Peyer's patch (tissue), 4 donors: ENCODE measurements around the gene ZNF48. TPM values are rescaled to one million over a fixed set of nuclear protein-coding genes. Genes with fewer than 3 reads are reported as not detected.

Experiments
- DNase-seq, 3 donors: peaks; one replicate each; pipeline ENCODE4 v3.0.0-alpha.2; 2017 to 2019
- H3K27ac ChIP-seq, 4 donors: fragments of 200-600 bp; sonication (generic); one replicate each; pipeline ENCODE4 v1.5.1; 2016 to 2019
- H3K27me3 ChIP-seq, 2 donors: fragments of 200-600 bp; sonication (generic); one replicate each; pipeline ENCODE4 v1.5.1; 2019
- H3K36me3 ChIP-seq, 3 donors: fragments of 200-600 bp; sonication (generic); one replicate each; pipeline ENCODE4 v1.5.1; 2016 to 2019
- H3K4me1 ChIP-seq, 4 donors: fragments of 200-600 bp; sonication (generic); one replicate each; pipeline ENCODE4 v1.5.1; 2016 to 2019
- H3K4me3 ChIP-seq, 4 donors: fragments of 200-600 bp; sonication (generic); 1 replicate in 3 of 4; 2 replicates in 1 of 4; pipeline ENCODE4 v1.5.1; 2016 to 2019; ENCODE audit warnings: mild to moderate bottlenecking in 1 of 4
- H3K9me3 ChIP-seq, 4 donors: fragments of 200-600 bp; sonication (generic); one replicate each; pipeline ENCODE4 v1.5.1; 2016 to 2019; ENCODE audit warnings: mild to moderate bottlenecking in 1 of 4
- POLR2A ChIP-seq, 2 donors: fragments of 450-650 bp; IDR thresholded peaks; one replicate each; pipeline ENCODE4 v1.5.1; 2017; ENCODE audit warnings: antibody characterized with exemption in 2 of 2, mild to moderate bottlenecking in 2 of 2, moderate library complexity in 2 of 2
- total RNA-seq, 4 donors: library from RNA; depleted of rRNA; stranded (reverse); fragments of >200 nt; gene quantifications; one replicate each; pipeline ENCODE4 v1.1.0, GENCODE V29; 2016
- TF ChIP-seq, protein P1 (sequence below), 6 experiments: fragments of 450-650 bp in 4 of 6; fragments of 200-600 bp in 2 of 6; sonication (generic) in 1 of 6; IDR thresholded peaks; one replicate each; pipeline ENCODE4 v1.5.1; 2017 to 2019; ENCODE audit warnings: antibody characterized with exemption in 6 of 6, mild to moderate bottlenecking in 3 of 6, moderate library complexity in 1 of 6

Gene ZNF48
- total RNA-seq, 4 donors from 2014 or later = 4.2 to 9.7 (median 7.1) TPM

DNA sequence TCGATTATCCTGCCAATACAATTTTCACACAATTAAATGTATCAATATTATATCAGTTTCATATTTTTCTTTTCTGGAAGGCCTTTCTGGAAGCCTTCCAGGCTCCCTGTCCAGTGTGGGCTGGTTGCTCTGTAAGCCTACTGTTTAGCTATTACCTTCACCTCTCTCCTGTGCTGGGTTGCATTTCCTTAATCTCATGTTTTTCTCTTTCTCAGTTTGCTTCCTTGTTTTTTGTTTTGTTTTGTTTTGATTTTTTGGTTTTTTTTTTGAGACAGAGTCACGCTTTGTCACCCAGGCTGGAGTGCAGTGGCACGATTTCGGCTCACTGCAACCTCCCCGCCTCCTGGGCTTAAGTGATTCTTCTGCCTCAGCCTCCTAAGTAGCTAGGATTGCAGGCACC lies 43.6 kb downstream of the ZNF48 start:
- Histone ChIP-seq H3K4me3 (no peak overlapping the region), H3K27ac (no peak overlapping the region), H3K4me1 (peaks cover 0 to 6% (median 0%) of the 10 kb centered on the region in 4 donors), H3K36me3 (peaks cover 0 to 7% (median 0%) of the 10 kb centered on the region in 3 donors), H3K27me3 (no peaks in the 10 kb centered on the region), H3K9me3 (no peaks in the 10 kb centered on the region)
- no peak for TF ChIP-seq POLR2A (IDR thresholded peaks at IDR 0.05)
- TF ChIP-seq, protein P1, sequence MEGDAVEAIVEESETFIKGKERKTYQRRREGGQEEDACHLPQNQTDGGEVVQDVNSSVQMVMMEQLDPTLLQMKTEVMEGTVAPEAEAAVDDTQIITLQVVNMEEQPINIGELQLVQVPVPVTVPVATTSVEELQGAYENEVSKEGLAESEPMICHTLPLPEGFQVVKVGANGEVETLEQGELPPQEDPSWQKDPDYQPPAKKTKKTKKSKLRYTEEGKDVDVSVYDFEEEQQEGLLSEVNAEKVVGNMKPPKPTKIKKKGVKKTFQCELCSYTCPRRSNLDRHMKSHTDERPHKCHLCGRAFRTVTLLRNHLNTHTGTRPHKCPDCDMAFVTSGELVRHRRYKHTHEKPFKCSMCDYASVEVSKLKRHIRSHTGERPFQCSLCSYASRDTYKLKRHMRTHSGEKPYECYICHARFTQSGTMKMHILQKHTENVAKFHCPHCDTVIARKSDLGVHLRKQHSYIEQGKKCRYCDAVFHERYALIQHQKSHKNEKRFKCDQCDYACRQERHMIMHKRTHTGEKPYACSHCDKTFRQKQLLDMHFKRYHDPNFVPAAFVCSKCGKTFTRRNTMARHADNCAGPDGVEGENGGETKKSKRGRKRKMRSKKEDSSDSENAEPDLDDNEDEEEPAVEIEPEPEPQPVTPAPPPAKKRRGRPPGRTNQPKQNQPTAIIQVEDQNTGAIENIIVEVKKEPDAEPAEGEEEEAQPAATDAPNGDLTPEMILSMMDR (IDR thresholded peaks at IDR 0.05) = no peak
- DNase-seq = no peak

DNA sequence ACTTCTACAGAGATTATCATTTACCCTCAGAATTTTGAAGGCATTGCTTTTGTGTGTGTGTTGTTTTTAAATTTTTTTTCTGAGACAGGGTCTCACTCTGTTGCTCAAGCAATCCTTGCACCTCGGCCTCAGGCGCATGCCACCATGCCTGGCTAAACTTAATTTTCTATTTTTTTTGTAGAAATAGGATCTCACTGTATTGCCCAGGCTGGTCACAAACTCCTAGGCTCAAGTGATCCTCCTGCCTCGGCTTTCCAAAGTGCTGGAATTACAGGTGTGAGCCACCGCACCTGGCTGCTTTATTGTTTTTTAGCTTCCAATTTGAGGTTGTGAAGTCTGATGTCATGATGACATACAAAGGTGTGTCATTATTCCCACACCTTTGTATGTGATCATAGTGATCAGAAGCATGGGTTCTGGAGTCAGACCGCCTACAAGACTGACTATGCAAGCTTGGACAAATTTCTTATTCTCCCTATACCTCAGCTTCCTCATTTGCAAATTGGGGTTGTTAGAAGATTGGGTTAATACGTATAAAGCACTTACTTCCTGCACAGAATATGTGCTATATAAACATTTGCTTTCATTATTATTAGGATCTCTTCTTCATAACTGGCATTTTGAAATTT lies 44.6 kb downstream of the ZNF48 start:
- Histone ChIP-seq H3K36me3 (peaks cover 0 to 14% (median 0%) of the 10 kb centered on the region in 3 donors), H3K4me1 (peaks cover 0 to 13% (median 7%) of the 10 kb centered on the region in 4 donors), H3K27me3 (no peaks in the 10 kb centered on the region), H3K9me3 (no peaks in the 10 kb centered on the region), H3K27ac (no peak overlapping the region), H3K4me3 (no peak overlapping the region)
- TF ChIP-seq, protein P1 (IDR thresholded peaks at IDR 0.05) = no peak
- TF ChIP-seq POLR2A (IDR thresholded peaks at IDR 0.05) = no peak
- no peak for DNase-seq

GRCh38 chr16:30443631-30444030 lies 48.4 kb downstream of the ZNF48 start:
- Histone ChIP-seq H3K27me3 (no peaks in the 10 kb centered on the region), H3K9me3 (no peaks in the 10 kb centered on the region), H3K4me3 (peak overlapping the region in 2 of 4 donors; percentile 80 to 94), H3K36me3 (peaks cover 0 to 14% (median 0%) of the 10 kb centered on the region in 3 donors), H3K27ac (no peak overlapping the region), H3K4me1 (peaks cover 0 to 24% (median 12%) of the 10 kb centered on the region in 4 donors)
- no peak for DNase-seq
- TF ChIP-seq, protein P1 (IDR thresholded peaks at IDR 0.05) = no peak
- no peak for TF ChIP-seq POLR2A (IDR thresholded peaks at IDR 0.05)

DNA sequence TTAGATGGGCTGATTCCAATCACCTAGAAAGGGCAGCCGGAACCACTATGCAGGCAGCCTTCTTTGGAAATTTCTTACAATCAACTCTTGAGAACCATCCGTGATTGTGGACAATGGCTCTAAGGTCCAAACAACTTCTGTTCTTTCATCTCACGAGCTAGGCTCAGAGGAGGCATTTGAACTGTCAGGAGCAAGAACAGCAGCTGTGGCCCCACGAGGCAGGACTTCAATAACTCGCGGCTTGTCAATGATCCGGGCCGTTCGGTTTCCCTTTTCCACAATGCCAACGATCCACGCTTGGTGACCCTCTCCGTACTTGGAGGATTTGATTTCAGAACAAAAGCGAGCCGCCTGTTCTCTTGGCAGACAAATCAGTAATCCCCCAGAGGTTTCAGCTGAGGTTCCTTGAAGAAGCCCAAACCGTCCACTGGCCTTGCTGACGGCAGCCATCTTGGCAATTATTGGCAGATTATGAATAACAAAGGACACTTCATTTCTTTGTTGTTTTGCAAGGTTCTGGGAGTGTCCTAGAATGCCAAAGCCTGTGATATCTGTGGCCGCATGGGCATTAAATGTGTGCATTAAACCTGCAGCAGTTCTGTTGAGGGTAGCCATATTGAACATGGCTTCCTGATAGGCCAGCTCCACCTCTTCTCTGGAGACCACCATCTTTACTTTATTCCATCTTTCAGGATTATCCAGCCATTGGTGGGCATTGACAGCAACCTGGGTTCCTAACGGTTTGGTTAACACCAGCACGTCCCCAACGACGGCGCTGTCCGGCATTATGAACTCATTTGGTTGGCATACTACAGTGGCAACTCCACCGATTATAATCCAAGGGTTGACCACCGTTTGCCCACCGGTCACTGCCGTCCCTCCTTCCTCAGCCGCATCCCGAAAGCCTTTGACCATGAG lies 49.3 kb downstream of the ZNF48 start:
- peaks cover 0 to 24% (median 12%) of the 10 kb centered on the region in 4 donors for H3K4me1 ChIP-seq
- DNase-seq = no peak
- H3K27ac ChIP-seq = peak overlapping the region; percentile 92 to 96 (median 94)
- H3K36me3 ChIP-seq = peaks cover 0 to 14% (median 0%) of the 10 kb centered on the region in 3 donors
- peak overlapping the region; percentile 71 to 94 (median 86) for H3K4me3 ChIP-seq
- TF ChIP-seq, protein P1 (IDR thresholded peaks at IDR 0.05) = no peak
- TF ChIP-seq POLR2A (IDR thresholded peaks at IDR 0.05) = no peak
- no peaks in the 10 kb centered on the region for H3K9me3 ChIP-seq
- H3K27me3 ChIP-seq = no peaks in the 10 kb centered on the region

GRCh38 chr16:30445149-30445407 lies 49.9 kb downstream of the ZNF48 start:
- Histone ChIP-seq H3K4me1 (peaks cover 0 to 24% (median 12%) of the 10 kb centered on the region in 4 donors), H3K36me3 (peaks cover 0 to 14% (median 0%) of the 10 kb centered on the region in 3 donors), H3K4me3 (peak overlapping the region; percentile 71 to 94 (median 86)), H3K9me3 (no peaks in the 10 kb centered on the region), H3K27me3 (no peaks in the 10 kb centered on the region), H3K27ac (peak overlapping the region; percentile 92 to 96 (median 94))
- no peak for DNase-seq
- no peak for TF ChIP-seq POLR2A (IDR thresholded peaks at IDR 0.05)
- TF ChIP-seq, protein P1 (IDR thresholded peaks at IDR 0.05) = no peak
